ENCODE results near the gene ZIC1.

ZIC1 gene

DNA sequence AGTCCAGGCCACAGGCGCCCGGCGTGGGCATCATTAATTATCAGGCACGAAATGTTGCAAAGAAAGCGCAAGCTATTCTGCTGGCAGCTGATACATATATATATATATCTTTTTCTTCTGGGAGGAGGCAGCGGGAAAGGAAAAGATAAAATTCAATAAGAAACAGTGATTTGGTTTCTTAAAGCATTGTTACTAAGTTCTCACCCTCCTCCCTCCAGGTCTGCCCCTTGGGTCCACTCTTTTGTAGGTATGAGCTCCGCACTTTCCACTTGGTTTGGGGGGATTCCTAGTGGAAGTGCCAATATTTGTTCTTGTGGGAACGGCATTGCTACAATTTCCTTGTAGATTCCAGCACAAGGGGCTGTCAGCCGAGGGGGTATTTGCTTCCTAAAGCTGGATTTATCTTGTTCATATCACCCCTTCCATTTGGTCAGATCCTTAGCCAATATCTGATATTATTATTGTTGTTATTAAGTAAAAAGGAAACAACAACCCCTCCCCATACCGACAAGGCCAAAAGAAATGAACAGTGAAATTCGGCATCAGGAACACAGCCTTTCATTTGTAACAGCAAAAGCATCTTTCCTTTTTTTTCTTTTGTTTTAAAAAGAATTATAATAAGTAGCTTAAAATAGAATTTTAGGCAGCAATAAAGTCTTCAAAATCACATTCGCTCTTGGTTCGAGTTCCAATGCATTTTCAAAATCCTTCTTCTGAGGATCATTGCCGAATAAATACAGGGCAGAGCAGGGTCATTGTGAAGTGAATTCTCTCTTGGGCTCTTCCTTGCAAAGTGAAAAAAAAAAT lies 15.6 kb downstream of the ZIC1 start:
- DNase-seq, result no peak

DNA sequence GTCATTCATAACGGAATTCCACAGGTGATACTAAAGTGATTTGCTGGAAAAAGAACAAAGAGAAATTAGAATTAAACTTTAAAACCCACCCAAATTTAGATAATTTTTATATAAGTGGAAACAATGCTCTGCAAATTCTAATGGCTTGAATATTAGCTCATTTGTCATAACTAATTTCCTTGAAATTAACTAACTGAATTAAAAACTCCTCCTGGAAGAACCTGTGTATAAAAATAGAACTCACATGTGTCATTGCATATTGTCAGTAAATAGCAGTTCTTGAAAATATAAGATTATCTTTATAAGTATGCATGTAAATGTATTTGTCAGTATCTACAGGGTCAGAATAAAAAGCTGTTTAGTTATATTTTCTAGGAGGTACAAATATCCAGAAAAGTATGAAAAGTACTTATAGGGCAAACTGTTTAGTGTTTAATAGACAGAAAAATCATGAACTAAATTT lies 16.3 kb downstream of the ZIC1 start:
- no peak for DNase-seq

DNA sequence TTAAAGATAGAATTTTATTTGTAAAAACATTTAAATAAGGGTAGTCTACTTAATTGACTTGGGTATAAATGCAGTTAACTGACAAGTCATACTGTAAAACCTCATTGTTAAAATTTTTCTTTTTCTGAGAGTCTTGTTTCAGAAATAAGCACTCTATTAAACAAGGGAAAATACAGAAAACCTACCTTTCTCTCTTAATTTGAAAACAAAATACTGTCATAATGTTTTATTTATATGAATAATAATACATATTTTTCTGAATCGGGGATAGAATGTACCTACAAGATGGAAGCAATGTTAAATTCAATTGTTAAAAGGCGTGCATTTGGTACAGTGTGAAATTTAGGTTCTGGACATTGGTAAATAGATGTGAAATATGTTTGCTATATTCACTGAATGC lies 17.8 kb downstream of the ZIC1 start:
- DNase-seq, result no peak

DNA sequence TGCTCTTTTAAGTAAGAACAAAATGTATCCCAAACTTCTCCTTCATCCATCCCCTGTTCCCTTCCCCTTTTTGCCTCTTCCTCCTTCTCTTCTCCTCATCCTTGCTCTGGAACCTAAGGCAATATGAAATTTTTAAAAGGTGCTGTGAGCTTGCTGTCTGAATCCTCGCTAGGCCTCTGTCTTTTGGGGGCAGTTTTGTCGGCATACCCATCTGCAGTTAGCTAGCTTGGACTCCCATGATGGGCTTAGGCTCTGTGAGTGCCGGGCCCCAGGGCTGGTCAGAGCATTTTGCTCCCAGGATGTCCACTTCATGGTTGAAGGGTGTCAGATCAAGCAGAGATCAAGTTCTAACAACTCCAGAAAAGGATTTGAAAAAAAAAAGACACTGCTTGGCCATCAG lies 18.6 kb downstream of the ZIC1 start:
- no peak for DNase-seq

DNA sequence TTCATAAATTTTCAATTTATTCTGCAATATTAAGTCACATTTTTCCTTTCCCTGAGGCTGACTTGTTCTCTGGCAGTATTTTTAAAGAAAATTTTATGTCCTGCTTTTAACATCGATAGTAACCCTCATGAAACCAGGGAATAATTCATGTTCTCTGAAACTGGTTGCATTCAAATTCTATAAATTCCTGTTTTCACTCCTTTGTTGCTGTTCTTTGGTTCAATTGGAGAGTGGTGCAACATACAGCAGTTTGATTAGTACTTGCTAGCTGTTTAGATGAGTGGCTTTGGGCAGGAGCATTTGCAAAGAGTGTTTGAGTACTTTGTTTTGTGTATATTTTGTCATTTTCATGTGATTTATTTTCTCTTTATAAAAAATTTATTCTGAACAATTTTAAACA lies 19.2 kb downstream of the ZIC1 start:
- DNase-seq, result no peak

DNA sequence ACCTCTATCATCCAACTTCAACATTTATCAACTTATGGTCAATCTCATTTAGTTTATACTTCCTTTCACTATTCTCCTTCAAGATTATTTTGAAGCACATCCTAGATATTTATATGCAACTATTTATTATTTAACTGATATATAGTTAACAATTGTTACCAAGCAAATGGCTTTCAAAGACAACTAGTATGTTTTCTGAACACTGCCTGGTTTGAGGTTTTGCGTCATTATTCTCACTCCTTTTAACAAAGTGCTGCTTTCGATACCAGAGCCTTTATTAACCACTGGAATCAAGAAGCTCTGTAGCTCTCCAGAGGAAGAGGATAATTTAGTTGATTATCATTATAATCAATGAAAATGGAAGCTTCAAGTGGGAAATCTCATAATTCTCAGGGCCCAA lies 19.6 kb downstream of the ZIC1 start:
- DNase-seq, result no peak

DNA sequence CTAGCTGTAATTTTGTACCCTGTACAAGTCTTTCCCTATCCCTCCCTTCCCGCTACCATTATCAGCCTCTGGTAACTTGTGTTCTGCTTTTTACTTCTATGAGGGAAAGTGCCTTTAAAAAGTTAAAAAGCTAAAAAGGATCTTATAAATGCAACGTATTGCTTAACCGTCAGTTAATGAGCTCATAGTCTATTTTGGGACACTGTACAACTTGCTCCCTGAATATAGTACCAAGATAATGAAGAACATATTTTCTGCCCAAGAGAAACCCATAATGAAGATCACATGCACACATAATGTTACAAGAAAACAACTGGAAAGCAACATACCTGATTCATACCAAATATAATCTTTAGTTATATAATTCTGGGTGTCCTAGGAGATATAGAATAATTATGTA lies 22.6 kb downstream of the ZIC1 start:
- DNase-seq, result no peak

DNA sequence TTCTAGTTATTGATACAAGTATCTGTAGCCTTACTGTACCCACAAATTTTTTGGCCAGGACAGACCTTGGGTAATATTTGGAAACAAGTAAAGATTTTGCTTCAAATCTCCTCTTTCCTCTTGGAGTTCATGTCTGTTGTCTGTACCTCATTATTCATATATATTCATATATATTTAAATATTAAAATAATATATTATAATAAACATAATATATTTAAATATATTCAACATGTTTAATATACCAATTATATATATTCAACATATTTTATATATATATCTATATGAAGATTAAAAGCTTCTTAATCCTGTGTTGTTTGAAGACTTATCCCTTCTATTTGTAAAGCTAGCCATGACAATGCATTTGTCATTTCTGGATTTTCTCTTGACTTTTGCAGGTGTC lies 38.1 kb downstream of the ZIC1 start:
- no peak for DNase-seq

DNA sequence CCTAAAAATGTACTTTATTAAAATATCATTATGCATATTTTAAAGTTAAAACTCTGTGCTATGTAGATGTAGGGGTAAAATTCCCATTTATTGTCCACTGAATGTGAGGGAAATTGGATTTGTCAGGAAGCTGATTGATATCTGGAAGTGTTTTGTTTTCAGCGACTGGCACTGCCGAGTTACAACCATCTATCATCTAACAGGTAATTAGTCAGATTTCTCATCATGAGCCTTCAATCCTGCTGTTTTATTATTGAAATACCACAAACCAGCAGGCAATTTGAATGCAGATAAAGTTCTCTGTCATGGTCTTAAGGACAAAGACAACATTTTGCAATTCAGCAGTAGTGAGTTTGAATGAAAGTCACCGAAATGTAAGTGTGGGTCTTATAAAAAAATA lies 40.5 kb downstream of the ZIC1 start:
- DNase-seq, result no peak

DNA sequence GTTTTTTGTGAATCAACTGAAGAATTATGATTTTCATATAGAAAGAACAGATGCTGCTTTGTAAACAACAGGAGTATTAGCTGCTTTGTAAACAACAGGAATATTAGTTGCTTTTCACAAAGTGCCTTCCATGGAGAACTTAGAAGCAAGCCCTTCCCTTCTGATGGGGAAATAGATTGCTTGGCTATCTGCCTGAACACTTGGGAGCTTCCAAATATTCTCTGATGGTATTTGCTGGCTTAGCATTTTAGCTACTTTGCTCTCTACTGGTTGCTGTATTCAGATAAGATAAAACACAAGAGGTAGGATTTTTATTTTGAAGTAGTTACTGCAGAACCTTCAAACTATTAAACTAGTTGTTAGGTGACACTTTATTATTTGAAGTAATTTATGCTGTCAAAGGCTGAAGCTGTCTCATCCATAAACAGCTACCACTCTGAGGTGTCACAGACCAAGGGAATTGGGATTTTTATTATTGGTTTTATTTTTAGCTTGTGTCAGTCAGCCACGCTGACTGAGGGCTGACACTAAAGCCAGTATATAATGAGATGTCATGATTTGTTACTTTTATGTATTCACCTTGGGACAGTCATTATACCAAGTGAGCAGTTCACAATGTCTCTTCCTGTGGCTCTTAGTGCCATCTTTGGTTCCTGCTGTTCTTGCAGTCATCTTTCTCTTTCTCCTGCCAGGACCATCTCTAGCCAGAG lies 50.0 kb downstream of the ZIC1 start:
- no peak for DNase-seq

DNA sequence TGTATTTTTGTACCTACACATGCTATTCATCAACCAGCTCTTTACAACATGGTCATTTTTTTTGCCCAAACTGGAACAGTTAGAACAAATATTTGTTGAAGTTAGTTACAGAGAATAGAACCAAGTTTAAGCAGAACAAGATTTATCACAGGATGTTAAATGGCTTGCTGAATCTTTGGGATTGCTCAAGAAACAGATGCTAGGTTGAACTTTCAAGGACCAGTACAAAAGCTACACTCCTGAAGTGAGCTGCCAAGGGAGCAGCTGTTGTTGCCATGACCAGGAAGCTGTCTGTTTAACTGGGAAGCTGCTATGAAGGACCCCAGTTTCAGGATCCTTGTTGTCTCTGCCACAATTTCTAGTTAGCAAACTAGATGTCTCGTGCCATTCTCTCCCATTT lies 53.7 kb downstream of the ZIC1 start:
- DNase-seq, result no peak
